ENCODE data around the gene L3HYPDH. TPM values are rescaled to one million over a fixed set of nuclear protein-coding genes. Genes with fewer than 3 reads are reported as not detected.

L3HYPDH gene
- total and polyA plus RNA-seq, 2 of the 13 experiments (the other 11 are each of a cell fraction or from before 2014, with no cell fraction given), result 30.5 to 36.6 TPM

DNA sequence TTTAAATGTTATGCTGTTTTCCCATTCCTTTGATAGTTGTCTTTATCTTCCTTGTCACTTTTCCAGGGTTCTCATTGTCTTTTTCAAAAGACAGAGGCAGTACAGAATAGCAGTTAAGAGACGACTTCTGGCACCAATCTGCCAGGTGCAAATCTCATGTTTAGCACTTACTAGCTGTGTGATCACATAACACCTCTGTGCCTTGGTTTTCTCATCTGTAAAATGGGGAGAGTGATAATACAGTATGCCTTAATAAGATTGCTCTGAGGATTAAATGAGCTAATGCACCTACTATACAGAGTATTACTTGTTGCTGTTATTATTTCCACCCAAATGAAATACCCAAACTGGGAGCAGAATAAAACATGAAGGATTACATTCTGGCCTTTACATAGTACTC is 23.8 kb downstream of the L3HYPDH start:
- CTCF ChIA-PET (ENCODE audit: low intra/inter-chr PET ratio, low total read pairs), result no interaction called here
- Histone ChIP-seq H3K4me3 (replicated peaks in 1 of 3; ENCODE audit: insufficient read depth in 1 of 3, low read depth in 2 of 3, low read length in 3 of 3) (no peak overlapping the region), H2AFZ (ENCODE audit: low read length) (no peak overlapping the region), H3K27me3 (ENCODE audit: control insufficient read depth in 1 of 2, insufficient read depth in 2 of 2, low read length in 2 of 2) (no peaks in the 10 kb centered on the region), H3K9me3 (ENCODE audit: low read length) (no peaks in the 10 kb centered on the region), H4K20me1 (ENCODE audit: insufficient read depth, low read length) (no peaks in the 10 kb centered on the region), H3K27ac (ENCODE audit: extremely low read length, insufficient read depth, low read length) (no peak overlapping the region), H3K79me2 (ENCODE audit: insufficient read depth, low read length) (no peaks in the 10 kb centered on the region), H3K36me3 (replicated peaks in 1 of 2; ENCODE audit: control insufficient read depth in 1 of 2, insufficient read depth in 2 of 2, low read length in 2 of 2) (peaks cover 0 to 5% of the 10 kb centered on the region in 2 experiments; a peak in 1 of 5 replicates), H3K4me2 (ENCODE audit: low read depth, low read length) (no peak overlapping the region), H3K9ac (ENCODE audit: insufficient read depth, low read depth, low read length) (no peak overlapping the region), H3K4me1 (ENCODE audit: insufficient read depth, low read length) (peaks cover 14% of the 10 kb centered on the region)
- FAIRE-seq (no peak), ATAC-seq (no peak), DNase-seq (ENCODE audit: low spot score) (no peak)
- no peak for TF ChIP-seq ZNF549 (CRISPR knock-in tag; IDR thresholded peaks at IDR 0.05)
- TF ChIP-seq ZNF629 (CRISPR knock-in tag; conservative IDR thresholded peaks at IDR 0.05), result peak; percentile 70
- WGBS (ENCODE audit: low lambda C conversion rate), result 96% methylated on average over 1 of the region's 1 CpG
- intact Hi-C loops (cut with micrococcal nuclease; ENCODE audit: unreplicated experiment) (no loop called here), in situ Hi-C loops (cut with HindIII; ENCODE audit: extremely low pct_ligation_motif_present, low pct_unique_long_range_greater_than_20kb) (no loop called here)
- no TSS peak for BruUV-seq (replicated peaks)
- POLR2A ChIA-PET, result no interaction called here

DNA sequence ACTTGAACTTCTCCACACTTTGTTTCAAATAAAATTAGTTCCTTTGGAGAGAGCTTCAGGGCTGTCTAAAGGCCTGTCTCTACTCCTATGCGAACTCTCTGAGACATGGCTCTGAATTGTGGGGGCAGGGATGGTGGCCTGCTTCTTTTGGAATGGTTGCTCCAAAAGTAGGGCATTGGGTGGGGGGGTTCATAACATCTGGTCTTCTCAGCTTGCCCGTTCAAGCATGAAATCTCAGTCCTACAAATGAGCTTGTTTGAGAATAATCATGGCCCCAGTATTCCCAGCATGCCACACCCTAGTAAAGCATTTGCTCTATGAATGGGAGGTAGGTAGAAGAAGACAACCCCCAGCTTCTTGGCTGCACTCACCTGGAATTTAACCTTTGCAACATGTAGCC is 25.7 kb downstream of the L3HYPDH start:
- no peak overlapping the region for H3K4me2 ChIP-seq (ENCODE audit: low read depth, low read length)
- in situ Hi-C loops (cut with HindIII; ENCODE audit: extremely low pct_ligation_motif_present, low pct_unique_long_range_greater_than_20kb) (no loop called here), intact Hi-C loops (cut with micrococcal nuclease; ENCODE audit: unreplicated experiment) (no loop called here)
- H3K9ac ChIP-seq (ENCODE audit: insufficient read depth, low read depth, low read length), result no peak overlapping the region
- H3K4me1 ChIP-seq (ENCODE audit: insufficient read depth, low read length), result 0 out of 2 replicates have a peak, but pooled peaks cover 4% of the 10 kb centered on the region
- no peaks in the 10 kb centered on the region for H4K20me1 ChIP-seq (ENCODE audit: insufficient read depth, low read length)
- H3K36me3 ChIP-seq (replicated peaks in 1 of 2; ENCODE audit: control insufficient read depth in 1 of 2, insufficient read depth in 2 of 2, low read length in 2 of 2), result peaks cover 0 to 5% of the 10 kb centered on the region in 2 experiments; a peak in 1 of 5 replicates
- H3K79me2 ChIP-seq (ENCODE audit: insufficient read depth, low read length), result no peaks in the 10 kb centered on the region
- FAIRE-seq (no peak), ATAC-seq (no peak), DNase-seq (ENCODE audit: low spot score) (no peak)
- H3K9me3 ChIP-seq (ENCODE audit: low read length), result no peaks in the 10 kb centered on the region
- no TSS peak for BruUV-seq (replicated peaks)
- ChIA-PET POLR2A (no interaction called here), CTCF (ENCODE audit: low intra/inter-chr PET ratio, low total read pairs) (no interaction called here)
- 100% methylated on average over 2 of the region's 2 CpGs for WGBS (ENCODE audit: low lambda C conversion rate)
- TF ChIP-seq RFX5 (IDR thresholded peaks at IDR 0.05; ENCODE audit: low read depth, low read length) (no peak), ZNF781 (CRISPR knock-in tag; IDR thresholded peaks at IDR 0.05; ENCODE audit: borderline replicate concordance, not compliant biosample characterization) (no peak), ARID5B (CRISPR knock-in tag; IDR thresholded peaks at IDR 0.05) (no peak), SOX5 (CRISPR knock-in tag; IDR thresholded peaks at IDR 0.05; ENCODE audit: borderline replicate concordance) (no peak)
- TF ChIP-seq, protein P1, sequence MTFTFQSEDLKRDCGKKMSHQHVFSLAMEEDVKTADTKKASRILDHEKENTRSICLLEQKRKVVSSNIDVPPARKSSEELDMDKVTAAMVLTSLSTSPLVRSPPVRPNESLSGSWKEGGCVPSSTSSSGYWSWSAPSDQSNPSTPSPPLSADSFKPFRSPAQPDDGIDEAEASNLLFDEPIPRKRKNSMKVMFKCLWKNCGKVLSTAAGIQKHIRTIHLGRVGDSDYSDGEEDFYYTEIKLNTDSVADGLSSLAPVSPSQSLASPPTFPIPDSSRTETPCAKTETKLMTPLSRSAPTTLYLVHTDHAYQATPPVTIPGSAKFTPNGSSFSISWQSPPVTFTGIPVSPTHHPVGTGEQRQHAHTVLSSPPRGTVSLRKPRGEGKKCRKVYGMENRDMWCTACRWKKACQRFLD (CRISPR knock-in tag; IDR thresholded peaks at IDR 0.05; ENCODE audit: borderline replicate concordance), result no peak
- H3K27ac ChIP-seq (ENCODE audit: extremely low read length, insufficient read depth, low read length), result no peak overlapping the region
- H3K4me3 ChIP-seq (replicated peaks in 1 of 3; ENCODE audit: insufficient read depth in 1 of 3, low read depth in 2 of 3, low read length in 3 of 3), result no peak overlapping the region
- no peaks in the 10 kb centered on the region for H3K27me3 ChIP-seq (ENCODE audit: control insufficient read depth in 1 of 2, insufficient read depth in 2 of 2, low read length in 2 of 2)
- no peak overlapping the region for H2AFZ ChIP-seq (ENCODE audit: low read length)
